CD4-positive, alpha-beta T cell (primary cell): ENCODE data around the gene RREB1. TPM values are rescaled to one million over a fixed set of nuclear protein-coding genes. Genes with fewer than 3 reads are reported as not detected.
"Not testable (repeated sequence)": the region's sequence is repeated elsewhere in the genome, so short reads cannot be mapped to it uniquely, and the experiment has no call there.

Experiments used
- ATAC-seq: fragments of 200-7000 bp; cut with Tn5 transposase; one replicate; pipeline ENCODE4 v1.10.0; 2022; ENCODE audit warnings: mild to moderate bottlenecking; ENCODE audit not compliant: poor library complexity
- CTCF ChIA-PET: fragments of 350-600 bp; sonication (Branson Sonifier 250); formaldehyde crosslinking; loops from one replicate; lab custom pipeline; 2021; ENCODE audit warnings: antibody characterized with exemption, inconsistent platforms; lab: Charles Lee
- POLR2A ChIA-PET: fragments of 350-600 bp; sonication (Branson Sonifier 250); formaldehyde crosslinking; loops from one replicate; lab custom pipeline; 2021; ENCODE audit warnings: antibody characterized with exemption, inconsistent platforms; lab: Charles Lee
- DNase-seq, 14 experiments: peaks; one replicate each; pipeline ENCODE4 v3.0.0-alpha.2; 2013 to 2020; ENCODE audit warnings: mixed read lengths in 2 of 14
- H3K27ac ChIP-seq, 2 donors: one replicate each; pipeline versions ENCODE4 v1.5.1 to v1.7.0; 2013; ENCODE audit warnings: low read length in 2 of 2, low read depth in 1 of 2, mild to moderate bottlenecking in 1 of 2
- H3K27me3 ChIP-seq, 2 experiments: 1 replicate in 1 of 2; 2 replicates in 1 of 2; pipeline versions ENCODE4 v1.6.1 to v1.7.0; 2013; ENCODE audit warnings: low read length in 2 of 2, control low read depth in 1 of 2, mild to moderate bottlenecking in 1 of 2, moderate library complexity in 1 of 2; ENCODE audit not compliant: insufficient read depth in 2 of 2, control insufficient read depth in 1 of 2
- H3K36me3 ChIP-seq: one replicate; pipeline ENCODE4 v1.6.1; 2013; ENCODE audit warnings: low read length, control low read depth; ENCODE audit not compliant: insufficient read depth
- H3K4me1 ChIP-seq: one replicate; pipeline ENCODE4 v1.6.1; 2013; ENCODE audit warnings: low read length, control low read depth; ENCODE audit not compliant: insufficient read depth
- H3K4me3 ChIP-seq: one replicate; pipeline ENCODE4 v1.5.1; 2013; ENCODE audit warnings: mild to moderate bottlenecking, low read length, moderate library complexity
- H3K9me3 ChIP-seq, 2 experiments: 1 replicate in 1 of 2; 2 replicates in 1 of 2; pipeline versions ENCODE4 v1.6.1 to v1.7.0; 2013; ENCODE audit warnings: low read length in 2 of 2, mild to moderate bottlenecking in 2 of 2, control low read depth in 1 of 2, moderate library complexity in 1 of 2; ENCODE audit not compliant: control insufficient read depth in 1 of 2, insufficient read depth in 1 of 2
- H3K27ac Mint-ChIP-seq: one replicate; pipeline ENCODE4 v1.8.0; 2020; ENCODE audit warnings: mixed read lengths
- H3K27me3 Mint-ChIP-seq: one replicate; pipeline ENCODE4 v1.8.0; 2021; ENCODE audit warnings: mixed read lengths
- H3K36me3 Mint-ChIP-seq: one replicate; pipeline ENCODE4 v1.8.0; 2021; ENCODE audit warnings: low read depth, mixed read lengths
- H3K4me1 Mint-ChIP-seq: one replicate; pipeline ENCODE4 v1.8.0; 2021; ENCODE audit warnings: low read depth, mixed read lengths
- H3K4me3 Mint-ChIP-seq: one replicate; pipeline ENCODE4 v1.8.0; 2020; ENCODE audit warnings: mild to moderate bottlenecking, mixed read lengths
- H3K9me3 Mint-ChIP-seq: one replicate; pipeline ENCODE4 v1.8.0; 2020; ENCODE audit warnings: mixed read lengths
- intact Hi-C, 2 experiments: fragments of 100-400 bp; cut with DNase I in 1 of 2; cut with micrococcal nuclease in 1 of 2; formaldehyde crosslinking; loops; one replicate each; pipeline versions ENCODE4 v1.15.1 to v1.9.0; 2023 to 2025; cut with DNase I, micrococcal nuclease
- total RNA-seq, 174 experiments: library from RNA in 2 of 174; stranded (reverse) in 2 of 174; gene quantifications; one replicate each; pipeline ENCODE4 v1.2.3 and lab custom pipeline; 2021 to 2026
- TF ChIP-seq, protein P1 (sequence below): fragments of 200-600 bp; IDR thresholded peaks from one replicate; pipeline ENCODE4 v1.8.0; 2022; ENCODE audit warnings: antibody characterized with exemption, mild to moderate bottlenecking

RREB1 gene
- total RNA-seq, 2 experiments from 2014 or later, result 56.5 to 60.0 TPM

DNA sequence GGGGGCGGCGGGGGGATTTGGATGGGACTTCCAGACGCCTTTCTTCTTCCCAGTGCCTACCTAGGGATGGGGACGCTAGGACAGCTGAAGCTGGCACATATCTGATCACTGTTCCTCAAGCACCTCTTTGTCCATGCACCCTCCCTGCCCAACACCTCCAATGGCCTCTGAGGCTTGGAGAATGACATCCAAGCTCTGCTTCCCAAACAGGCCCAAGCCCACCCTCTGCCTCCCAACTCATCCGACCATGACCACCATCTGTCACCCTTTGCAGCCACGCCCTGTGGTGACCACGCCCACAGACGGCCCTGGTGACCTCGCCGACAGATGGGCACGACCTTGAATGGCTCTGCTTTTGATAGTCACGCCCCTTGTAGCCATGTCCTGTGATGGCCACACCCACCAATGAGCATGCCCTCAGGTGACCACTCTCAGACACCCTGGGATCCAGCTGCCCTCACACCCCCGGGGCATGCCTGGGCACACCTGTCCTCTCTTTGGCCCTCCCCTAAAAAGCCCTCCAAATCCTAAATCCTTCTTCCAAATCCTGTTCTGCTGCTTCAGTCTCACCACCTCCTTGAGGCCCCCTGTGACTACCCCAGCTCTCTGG is 154.2 kb downstream of the RREB1 start:
- POLR2A ChIA-PET, result interaction anchor here (1.3 kb wide), 1 partner anchor 13 kb away, joined by 4 read pairs; no protein-coding TSS in a partner anchor
- Histone ChIP-seq H3K9me3 (peaks cover 0 to 24% of the 10 kb centered on the region in 2 experiments), H3K27ac (no peak overlapping the region), H3K4me3 (peak overlapping the region; percentile 69), H3K27me3 (peaks cover 0 to 13% of the 10 kb centered on the region in 2 experiments), H3K4me1 (peaks cover 17% of the 10 kb centered on the region), H3K36me3 (no peaks in the 10 kb centered on the region)
- Mint-ChIP-seq H3K36me3 (no peaks in the 10 kb centered on the region), H3K9me3 (no peaks in the 10 kb centered on the region), H3K4me1 (peaks cover 20% of the 10 kb centered on the region), H3K27me3 (peaks cover 19% of the 10 kb centered on the region), H3K27ac (no peak overlapping the region), H3K4me3 (peak overlapping the region; percentile 83)
- DNase-seq (no peak), ATAC-seq (no peak)
- TF ChIP-seq, protein P1, sequence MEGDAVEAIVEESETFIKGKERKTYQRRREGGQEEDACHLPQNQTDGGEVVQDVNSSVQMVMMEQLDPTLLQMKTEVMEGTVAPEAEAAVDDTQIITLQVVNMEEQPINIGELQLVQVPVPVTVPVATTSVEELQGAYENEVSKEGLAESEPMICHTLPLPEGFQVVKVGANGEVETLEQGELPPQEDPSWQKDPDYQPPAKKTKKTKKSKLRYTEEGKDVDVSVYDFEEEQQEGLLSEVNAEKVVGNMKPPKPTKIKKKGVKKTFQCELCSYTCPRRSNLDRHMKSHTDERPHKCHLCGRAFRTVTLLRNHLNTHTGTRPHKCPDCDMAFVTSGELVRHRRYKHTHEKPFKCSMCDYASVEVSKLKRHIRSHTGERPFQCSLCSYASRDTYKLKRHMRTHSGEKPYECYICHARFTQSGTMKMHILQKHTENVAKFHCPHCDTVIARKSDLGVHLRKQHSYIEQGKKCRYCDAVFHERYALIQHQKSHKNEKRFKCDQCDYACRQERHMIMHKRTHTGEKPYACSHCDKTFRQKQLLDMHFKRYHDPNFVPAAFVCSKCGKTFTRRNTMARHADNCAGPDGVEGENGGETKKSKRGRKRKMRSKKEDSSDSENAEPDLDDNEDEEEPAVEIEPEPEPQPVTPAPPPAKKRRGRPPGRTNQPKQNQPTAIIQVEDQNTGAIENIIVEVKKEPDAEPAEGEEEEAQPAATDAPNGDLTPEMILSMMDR, result no peak
- intact Hi-C loops, result no loop called here
- CTCF ChIA-PET, result no interaction called here

DNA sequence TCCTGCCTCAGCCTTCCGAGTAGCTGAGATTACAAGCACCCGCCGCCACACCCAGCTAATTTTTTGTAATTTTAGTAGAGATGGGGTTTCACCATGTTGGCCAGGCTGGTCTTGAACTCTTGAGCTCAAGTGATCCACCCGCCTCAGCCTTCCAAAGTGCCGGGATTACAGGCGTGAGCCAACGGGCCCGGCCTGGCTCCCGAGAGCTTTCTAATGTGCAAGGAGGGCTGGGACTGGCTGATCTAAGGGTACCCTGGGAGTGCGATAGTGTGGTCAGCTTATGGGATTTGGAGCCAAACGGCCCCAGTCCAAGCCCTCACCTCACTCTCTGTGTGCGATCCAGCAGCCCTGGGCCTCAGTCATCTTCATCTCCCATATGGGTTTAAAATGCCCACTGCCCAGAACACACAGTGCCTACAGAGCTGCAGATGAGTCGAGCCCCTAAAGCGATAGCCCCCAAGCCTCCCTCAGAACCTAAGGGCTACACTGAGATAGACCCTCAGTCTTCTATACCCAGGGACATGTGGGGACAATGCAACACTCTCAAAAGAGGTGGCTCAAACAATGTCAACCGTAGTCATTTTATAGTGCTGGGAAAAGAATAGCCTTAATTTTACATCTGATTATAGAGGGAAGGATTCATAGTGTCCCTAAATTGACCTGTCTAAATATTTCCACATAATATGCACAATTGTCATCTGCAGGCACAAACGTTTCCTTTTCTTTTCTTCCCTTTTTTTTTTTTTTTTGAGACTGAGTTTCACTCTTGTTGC is 155.2 kb downstream of the RREB1 start:
- Histone ChIP-seq H3K36me3 (no peaks in the 10 kb centered on the region), H3K4me3 (no peak overlapping the region), H3K9me3 (peaks cover 0 to 24% of the 10 kb centered on the region in 2 experiments), H3K27ac (no peak overlapping the region), H3K4me1 (peaks cover 17% of the 10 kb centered on the region), H3K27me3 (peaks cover 0 to 13% of the 10 kb centered on the region in 2 experiments)
- peak overlapping the region; percentile 83 for H3K4me3 Mint-ChIP-seq
- TF ChIP-seq, protein P1, result no peak
- peaks cover 19% of the 10 kb centered on the region for H3K27me3 Mint-ChIP-seq
- peaks cover 20% of the 10 kb centered on the region for H3K4me1 Mint-ChIP-seq
- no peak for DNase-seq
- ATAC-seq, result no peak
- H3K9me3 Mint-ChIP-seq, result no peaks in the 10 kb centered on the region
- no peaks in the 10 kb centered on the region for H3K36me3 Mint-ChIP-seq
- CTCF ChIA-PET, result no interaction called here
- intact Hi-C loops, result no loop called here
- POLR2A ChIA-PET, result interaction anchor here (0.7 kb wide), 2 partner anchors 328 to 541 kb away, joined by 3 read pairs; partner anchors contain the start of gene SNRNP48
- H3K27ac Mint-ChIP-seq, result no peak overlapping the region

DNA sequence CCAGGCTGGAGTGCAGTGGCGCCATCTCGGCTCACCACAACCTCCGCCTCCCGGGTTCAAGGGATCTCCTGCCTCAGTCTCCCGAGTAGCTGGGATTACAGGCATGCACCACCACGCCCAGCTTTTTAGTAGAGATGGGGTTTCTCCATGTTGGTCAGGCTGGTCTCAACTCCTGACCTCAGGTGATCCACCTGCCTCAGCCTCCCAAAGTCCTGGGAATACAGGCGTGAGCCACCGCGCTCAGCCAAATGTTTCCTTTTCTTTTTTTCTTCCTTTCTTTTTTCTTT is 155.7 kb downstream of the RREB1 start:
- DNase-seq, H3K27ac ChIP-seq, H3K27ac Mint-ChIP-seq, CTCF ChIA-PET, H3K36me3 ChIP-seq, H3K9me3 Mint-ChIP-seq, H3K4me3 Mint-ChIP-seq, H3K36me3 Mint-ChIP-seq, intact Hi-C loops, ATAC-seq, H3K4me3 ChIP-seq: not testable (repeated sequence)
- peaks cover 19% of the 10 kb centered on the region for H3K27me3 Mint-ChIP-seq
- POLR2A ChIA-PET, result interaction anchor here (0.7 kb wide), 1 partner anchor 542 kb away, joined by 3 read pairs; no protein-coding TSS in a partner anchor
- Histone ChIP-seq H3K9me3 (peaks cover 0 to 24% of the 10 kb centered on the region in 2 experiments), H3K4me1 (peaks cover 17% of the 10 kb centered on the region), H3K27me3 (peaks cover 0 to 13% of the 10 kb centered on the region in 2 experiments)
- H3K4me1 Mint-ChIP-seq, result peaks cover 20% of the 10 kb centered on the region
